GM23338 (cell line): ENCODE measurements around the gene SLC6A19. TPM values are rescaled to one million over a fixed set of nuclear protein-coding genes. Genes with fewer than 3 reads are reported as not detected.
A peak's percentile ranks its signal among the peaks of the same experiment; 100 is the strongest.

Experiments
- ATAC-seq: fragments of 200-7000 bp; cut with Tn5 transposase; 3 replicates; pipeline ENCODE4 v1.9.1; 2020
- DNase-seq: peaks from one replicate; pipeline ENCODE4 v3.0.0-alpha.2; 2015; ENCODE audit warnings: low spot score
- H2AFZ ChIP-seq: fragments of 200-600 bp; sonication (generic); 2 replicates; pipeline ENCODE4 v1.8.0; 2016; ENCODE audit warnings: antibody characterized with exemption, mild to moderate bottlenecking, moderate library complexity
- H3F3A ChIP-seq: fragments of 200-600 bp; sonication (generic); replicated peaks from 2 replicates; pipeline ENCODE4 v1.8.0; 2017; ENCODE audit warnings: antibody characterized with exemption, mixed run types, low read depth
- H3K27ac ChIP-seq: fragments of 200-600 bp; sonication (generic); 2 replicates; pipeline ENCODE4 v1.6.1; 2016; ENCODE audit warnings: low read depth
- H3K27me3 ChIP-seq: fragments of 200-600 bp; sonication (generic); 2 replicates; pipeline ENCODE4 v1.8.0; 2016; ENCODE audit warnings: mild to moderate bottlenecking, mixed run types, moderate library complexity; ENCODE audit not compliant: insufficient read depth
- H3K36me3 ChIP-seq: fragments of 200-600 bp; sonication (generic); 2 replicates; pipeline ENCODE4 v1.8.0; 2016; ENCODE audit warnings: mild to moderate bottlenecking; ENCODE audit not compliant: insufficient read depth
- H3K4me1 ChIP-seq: fragments of 200-600 bp; sonication (generic); 2 replicates; pipeline ENCODE4 v1.8.0; 2016; ENCODE audit warnings: mild to moderate bottlenecking, moderate library complexity; ENCODE audit not compliant: insufficient read depth
- H3K4me2 ChIP-seq: fragments of 200-600 bp; sonication (generic); 2 replicates; pipeline ENCODE4 v1.7.1; 2017; ENCODE audit warnings: mixed run types
- H3K4me3 ChIP-seq: fragments of 200-600 bp; sonication (generic); 2 replicates; pipeline ENCODE4 v1.6.1; 2016; ENCODE audit warnings: mixed run types
- H3K79me2 ChIP-seq: fragments of 200-600 bp; sonication (generic); replicated peaks from 2 replicates; pipeline ENCODE4 v1.8.0; 2017; ENCODE audit warnings: mild to moderate bottlenecking; ENCODE audit not compliant: insufficient read depth
- H3K9me2 ChIP-seq: fragments of 200-600 bp; sonication (generic); 2 replicates; pipeline ENCODE4 v1.8.0; 2017; ENCODE audit not compliant: insufficient read depth
- H4K20me1 ChIP-seq: fragments of 200-600 bp; sonication (generic); replicated peaks from 2 replicates; pipeline ENCODE4 v1.8.0; 2017; ENCODE audit warnings: mild to moderate bottlenecking; ENCODE audit not compliant: insufficient read depth
- H3K27ac Mint-ChIP-seq: 2 replicates; pipeline ENCODE4 v1.8.0; 2020; ENCODE audit warnings: inconsistent platforms, mild to moderate bottlenecking, moderate library complexity, mixed read lengths
- H3K27me3 Mint-ChIP-seq: 3 replicates; pipeline ENCODE4 v1.8.0; 2022; ENCODE audit warnings: low read depth, mild to moderate bottlenecking, moderate library complexity, mixed read lengths, inconsistent platforms; ENCODE audit not compliant: insufficient read depth, poor library complexity
- H3K36me3 Mint-ChIP-seq: 3 replicates; pipeline ENCODE4 v1.8.0; 2021; ENCODE audit warnings: low read depth, mild to moderate bottlenecking, inconsistent platforms, moderate library complexity, mixed read lengths
- H3K4me1 Mint-ChIP-seq: 3 replicates; pipeline ENCODE4 v1.8.0; 2020; ENCODE audit warnings: mild to moderate bottlenecking, inconsistent platforms, mixed read lengths
- H3K4me3 Mint-ChIP-seq: 3 replicates; pipeline ENCODE4 v1.8.0; 2021; ENCODE audit warnings: moderate library complexity, mild to moderate bottlenecking, inconsistent platforms, mixed read lengths
- H3K9me3 Mint-ChIP-seq: 3 replicates; pipeline ENCODE4 v1.8.0; 2020; ENCODE audit warnings: moderate library complexity, mild to moderate bottlenecking, inconsistent platforms, mixed read lengths
- CREB1 ChIP-seq: fragments of 250-450 bp; sonication (Bioruptor Pico); IDR thresholded peaks from 2 replicates; pipeline ENCODE4 v1.5.0; 2020; ENCODE audit warnings: low read depth, mild to moderate bottlenecking, moderate library complexity
- EZH2 ChIP-seq: fragments of 200-600 bp; sonication (generic); IDR thresholded peaks from one replicate; pipeline ENCODE4 v1.8.0; 2017; ENCODE audit warnings: antibody characterized with exemption, mild to moderate bottlenecking, low read depth; ENCODE audit not compliant: unreplicated experiment
- JUNB ChIP-seq: IDR thresholded peaks from one replicate; pipeline ENCODE4 v1.6.1; 2016; ENCODE audit warnings: antibody characterized with exemption; ENCODE audit not compliant: unreplicated experiment
- NANOG ChIP-seq: IDR thresholded peaks from 2 replicates; pipeline ENCODE4 v1.6.1; 2016; ENCODE audit warnings: antibody characterized with exemption, borderline replicate concordance
- STAT1 ChIP-seq: IDR thresholded peaks from one replicate; pipeline ENCODE4 v1.6.1; 2016; ENCODE audit warnings: antibody characterized with exemption; ENCODE audit not compliant: unreplicated experiment
- ZNF114 ChIP-seq: fragments of 250-450 bp; sonication (Bioruptor Pico); IDR thresholded peaks from 2 replicates; pipeline ENCODE4 v1.5.0; 2020; ENCODE audit warnings: mild to moderate bottlenecking, moderate library complexity
- ZNF331 ChIP-seq: fragments of 250-450 bp; sonication (Bioruptor Pico); IDR thresholded peaks from 2 replicates; pipeline ENCODE4 v1.5.0; 2020; ENCODE audit warnings: low read depth, mild to moderate bottlenecking, moderate library complexity
- polyA plus RNA-seq: library from polyadenylated mRNA; unstranded; fragments of >200 nt; fragmentation: Nextera tagmentation; extraction: Ambion mirVana; gene quantifications from 2 replicates; pipeline ENCODE4 v1.2.1, GENCODE V29; 2016
- total RNA-seq: library from RNA; depleted of rRNA; stranded (reverse); fragments of >200 nt; shearing (Covaris generic); gene quantifications from 2 replicates; pipeline ENCODE4 v1.2.3, GENCODE V29; 2014
- TF ChIP-seq, protein P1 (sequence below), 2 experiments: fragments of 200-600 bp in 1 of 2; sonication (generic) in 1 of 2; conservative IDR thresholded peaks; 2 replicates each; pipeline versions ENCODE4 v1.5.1 to v1.6.1; 2016 to 2017; ENCODE audit warnings: antibody characterized with exemption in 2 of 2, low read depth in 2 of 2, mild to moderate bottlenecking in 2 of 2, moderate library complexity in 1 of 2
- TF ChIP-seq, protein P2 (sequence below): fragments of 250-450 bp; sonication (Bioruptor Pico); IDR thresholded peaks from 2 replicates; pipeline ENCODE4 v1.5.0; 2020; ENCODE audit warnings: mild to moderate bottlenecking, moderate library complexity

Gene SLC6A19
- total and polyA plus RNA-seq, 2 experiments from 2014 or later: not detected

DNA sequence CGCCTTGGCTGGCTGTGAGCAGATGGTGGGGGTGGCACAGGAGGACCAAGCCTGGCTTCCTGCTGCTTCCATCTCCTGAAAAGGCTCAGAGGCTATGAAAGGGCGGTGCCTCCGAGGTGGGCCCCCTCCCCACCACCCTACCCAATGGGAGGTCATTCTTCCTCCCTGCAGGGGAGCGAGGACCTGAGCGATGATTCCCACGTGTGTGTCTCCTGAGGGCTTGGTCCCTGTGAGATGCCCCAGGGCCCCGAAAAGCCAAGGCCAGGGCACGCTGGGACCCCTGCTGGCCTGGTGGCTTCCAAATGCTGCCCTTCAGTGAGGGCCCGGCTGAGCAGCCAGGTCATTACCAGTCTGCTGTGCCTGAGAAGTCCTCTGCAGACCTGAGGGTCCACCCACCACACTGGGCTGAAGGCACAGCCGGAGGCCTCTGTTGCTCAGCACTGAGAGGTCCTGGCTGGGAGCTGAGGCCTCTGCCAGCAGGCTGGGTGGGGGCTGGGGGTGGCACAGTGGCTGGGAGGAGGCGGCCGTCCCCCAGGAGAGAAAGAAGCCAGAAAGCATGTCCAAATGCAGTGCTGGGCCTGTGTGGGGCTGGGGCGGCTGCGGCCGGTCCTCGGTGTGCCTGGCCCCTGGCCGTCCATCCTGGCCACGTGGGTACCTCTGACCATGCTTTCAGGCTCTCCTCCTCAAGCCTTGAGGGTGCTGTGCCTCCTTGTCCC is 14.0 kb upstream of the SLC6A19 start:
- Histone ChIP-seq H3K4me1 (no peaks in the 10 kb centered on the region), H4K20me1 (no peaks in the 10 kb centered on the region), H3K9me2 (no peaks in the 10 kb centered on the region), H3K4me2 (no peak overlapping the region), H2AFZ (no peak overlapping the region), H3K36me3 (no peaks in the 10 kb centered on the region), H3F3A (peaks cover 5% of the 10 kb centered on the region; the same call in 1 of the 2 replicates), H3K4me3 (no peak overlapping the region), H3K27me3 (no peaks in the 10 kb centered on the region), H3K27ac (no peak overlapping the region), H3K79me2 (no peaks in the 10 kb centered on the region)
- no peak for TF ChIP-seq ZNF331
- TF ChIP-seq NANOG: no peak
- TF ChIP-seq EZH2: no peak
- TF ChIP-seq ZNF114 (CRISPR knock-in tag): no peak
- no peak for TF ChIP-seq JUNB
- TF ChIP-seq CREB1: no peak
- H3K4me1 Mint-ChIP-seq: no peaks in the 10 kb centered on the region
- H3K4me3 Mint-ChIP-seq: no peak overlapping the region
- DNase-seq (no peak), ATAC-seq (peak; percentile 25)
- no peaks in the 10 kb centered on the region for H3K36me3 Mint-ChIP-seq
- H3K27me3 Mint-ChIP-seq: peaks cover 9% of the 10 kb centered on the region
- no peak overlapping the region for H3K27ac Mint-ChIP-seq
- no peaks in the 10 kb centered on the region for H3K9me3 Mint-ChIP-seq

DNA sequence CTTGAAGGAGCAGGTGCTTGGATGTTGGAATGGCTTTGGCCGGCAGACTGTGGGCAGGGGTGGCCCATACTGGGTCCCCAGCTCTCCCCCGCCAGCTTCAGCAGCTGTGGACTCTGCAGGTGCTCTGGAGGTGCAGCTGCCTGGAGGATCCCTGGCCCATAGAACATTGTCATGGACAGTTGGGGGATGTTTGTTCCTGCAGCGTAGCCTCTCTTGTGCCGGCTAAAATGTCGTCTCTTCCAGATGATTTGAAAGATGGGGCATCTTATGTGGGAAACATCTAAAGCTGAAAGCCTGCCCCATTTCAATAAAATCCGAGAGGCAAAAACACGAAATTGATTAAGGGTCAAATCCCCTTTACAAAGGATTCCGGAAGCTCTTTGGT is 13.5 kb upstream of the SLC6A19 start:
- no peaks in the 10 kb centered on the region for H3K4me1 ChIP-seq
- no peaks in the 10 kb centered on the region for H3K79me2 ChIP-seq
- Mint-ChIP-seq H3K4me3 (no peak overlapping the region), H3K27me3 (peaks cover 9% of the 10 kb centered on the region), H3K4me1 (no peaks in the 10 kb centered on the region), H3K36me3 (no peaks in the 10 kb centered on the region), H3K9me3 (no peaks in the 10 kb centered on the region), H3K27ac (no peak overlapping the region)
- ATAC-seq (no peak), DNase-seq (no peak)
- no peak overlapping the region for H3K27ac ChIP-seq
- peaks cover 5% of the 10 kb centered on the region; the same call in 1 of the 2 replicates for H3F3A ChIP-seq
- TF ChIP-seq NANOG (no peak), ZNF114 (CRISPR knock-in tag) (no peak), ZNF331 (no peak)
- TF ChIP-seq, protein P1, sequence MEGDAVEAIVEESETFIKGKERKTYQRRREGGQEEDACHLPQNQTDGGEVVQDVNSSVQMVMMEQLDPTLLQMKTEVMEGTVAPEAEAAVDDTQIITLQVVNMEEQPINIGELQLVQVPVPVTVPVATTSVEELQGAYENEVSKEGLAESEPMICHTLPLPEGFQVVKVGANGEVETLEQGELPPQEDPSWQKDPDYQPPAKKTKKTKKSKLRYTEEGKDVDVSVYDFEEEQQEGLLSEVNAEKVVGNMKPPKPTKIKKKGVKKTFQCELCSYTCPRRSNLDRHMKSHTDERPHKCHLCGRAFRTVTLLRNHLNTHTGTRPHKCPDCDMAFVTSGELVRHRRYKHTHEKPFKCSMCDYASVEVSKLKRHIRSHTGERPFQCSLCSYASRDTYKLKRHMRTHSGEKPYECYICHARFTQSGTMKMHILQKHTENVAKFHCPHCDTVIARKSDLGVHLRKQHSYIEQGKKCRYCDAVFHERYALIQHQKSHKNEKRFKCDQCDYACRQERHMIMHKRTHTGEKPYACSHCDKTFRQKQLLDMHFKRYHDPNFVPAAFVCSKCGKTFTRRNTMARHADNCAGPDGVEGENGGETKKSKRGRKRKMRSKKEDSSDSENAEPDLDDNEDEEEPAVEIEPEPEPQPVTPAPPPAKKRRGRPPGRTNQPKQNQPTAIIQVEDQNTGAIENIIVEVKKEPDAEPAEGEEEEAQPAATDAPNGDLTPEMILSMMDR (conservative IDR thresholded peaks at IDR 0.05; ENCODE audit: low read depth in 2 of 2): no peak
- H2AFZ ChIP-seq: no peak overlapping the region
- H3K27me3 ChIP-seq: no peaks in the 10 kb centered on the region
- H3K36me3 ChIP-seq: no peaks in the 10 kb centered on the region
- no peaks in the 10 kb centered on the region for H3K9me2 ChIP-seq
- H4K20me1 ChIP-seq: no peaks in the 10 kb centered on the region
- no peak overlapping the region for H3K4me3 ChIP-seq
- H3K4me2 ChIP-seq: no peak overlapping the region

DNA sequence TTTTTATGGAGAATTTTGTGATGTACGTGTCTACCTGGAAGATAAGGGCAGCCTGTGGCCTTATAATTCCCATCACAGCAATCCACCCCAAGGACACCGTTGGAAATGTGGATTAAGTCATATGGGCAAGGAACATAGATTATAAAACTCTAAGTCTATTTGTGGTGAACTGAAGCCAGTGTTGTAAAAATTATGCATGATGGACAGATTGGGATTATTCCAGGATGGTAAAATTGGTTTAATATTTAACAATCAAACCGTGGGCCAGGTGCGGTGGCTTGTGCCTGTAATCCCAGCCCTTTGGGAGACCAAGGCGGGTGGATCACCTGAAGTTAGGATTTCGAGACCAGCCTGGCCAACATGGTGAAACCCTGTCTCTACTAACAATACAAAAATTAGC is 12.9 kb upstream of the SLC6A19 start:
- peaks cover 10% of the 10 kb centered on the region for H3K27me3 Mint-ChIP-seq
- H3K4me3 ChIP-seq: no peak overlapping the region
- H3K4me2 ChIP-seq: no peak overlapping the region
- peaks cover 5% of the 10 kb centered on the region; the same call in 1 of the 2 replicates for H3F3A ChIP-seq
- H3K9me2 ChIP-seq: no peaks in the 10 kb centered on the region
- no peak overlapping the region for H3K27ac ChIP-seq
- H2AFZ ChIP-seq: no peak overlapping the region
- no peaks in the 10 kb centered on the region for H3K4me1 Mint-ChIP-seq
- H3K9me3 Mint-ChIP-seq: no peaks in the 10 kb centered on the region
- ATAC-seq (no peak), DNase-seq (no peak)
- H3K36me3 Mint-ChIP-seq: no peaks in the 10 kb centered on the region
- no peaks in the 10 kb centered on the region for H3K36me3 ChIP-seq
- no peaks in the 10 kb centered on the region for H3K27me3 ChIP-seq
- H4K20me1 ChIP-seq: no peaks in the 10 kb centered on the region
- H3K4me1 ChIP-seq: no peaks in the 10 kb centered on the region
- no peaks in the 10 kb centered on the region for H3K79me2 ChIP-seq
- H3K4me3 Mint-ChIP-seq: no peak overlapping the region
- no peak overlapping the region for H3K27ac Mint-ChIP-seq
- TF ChIP-seq STAT1: no peak
- TF ChIP-seq, protein P2, sequence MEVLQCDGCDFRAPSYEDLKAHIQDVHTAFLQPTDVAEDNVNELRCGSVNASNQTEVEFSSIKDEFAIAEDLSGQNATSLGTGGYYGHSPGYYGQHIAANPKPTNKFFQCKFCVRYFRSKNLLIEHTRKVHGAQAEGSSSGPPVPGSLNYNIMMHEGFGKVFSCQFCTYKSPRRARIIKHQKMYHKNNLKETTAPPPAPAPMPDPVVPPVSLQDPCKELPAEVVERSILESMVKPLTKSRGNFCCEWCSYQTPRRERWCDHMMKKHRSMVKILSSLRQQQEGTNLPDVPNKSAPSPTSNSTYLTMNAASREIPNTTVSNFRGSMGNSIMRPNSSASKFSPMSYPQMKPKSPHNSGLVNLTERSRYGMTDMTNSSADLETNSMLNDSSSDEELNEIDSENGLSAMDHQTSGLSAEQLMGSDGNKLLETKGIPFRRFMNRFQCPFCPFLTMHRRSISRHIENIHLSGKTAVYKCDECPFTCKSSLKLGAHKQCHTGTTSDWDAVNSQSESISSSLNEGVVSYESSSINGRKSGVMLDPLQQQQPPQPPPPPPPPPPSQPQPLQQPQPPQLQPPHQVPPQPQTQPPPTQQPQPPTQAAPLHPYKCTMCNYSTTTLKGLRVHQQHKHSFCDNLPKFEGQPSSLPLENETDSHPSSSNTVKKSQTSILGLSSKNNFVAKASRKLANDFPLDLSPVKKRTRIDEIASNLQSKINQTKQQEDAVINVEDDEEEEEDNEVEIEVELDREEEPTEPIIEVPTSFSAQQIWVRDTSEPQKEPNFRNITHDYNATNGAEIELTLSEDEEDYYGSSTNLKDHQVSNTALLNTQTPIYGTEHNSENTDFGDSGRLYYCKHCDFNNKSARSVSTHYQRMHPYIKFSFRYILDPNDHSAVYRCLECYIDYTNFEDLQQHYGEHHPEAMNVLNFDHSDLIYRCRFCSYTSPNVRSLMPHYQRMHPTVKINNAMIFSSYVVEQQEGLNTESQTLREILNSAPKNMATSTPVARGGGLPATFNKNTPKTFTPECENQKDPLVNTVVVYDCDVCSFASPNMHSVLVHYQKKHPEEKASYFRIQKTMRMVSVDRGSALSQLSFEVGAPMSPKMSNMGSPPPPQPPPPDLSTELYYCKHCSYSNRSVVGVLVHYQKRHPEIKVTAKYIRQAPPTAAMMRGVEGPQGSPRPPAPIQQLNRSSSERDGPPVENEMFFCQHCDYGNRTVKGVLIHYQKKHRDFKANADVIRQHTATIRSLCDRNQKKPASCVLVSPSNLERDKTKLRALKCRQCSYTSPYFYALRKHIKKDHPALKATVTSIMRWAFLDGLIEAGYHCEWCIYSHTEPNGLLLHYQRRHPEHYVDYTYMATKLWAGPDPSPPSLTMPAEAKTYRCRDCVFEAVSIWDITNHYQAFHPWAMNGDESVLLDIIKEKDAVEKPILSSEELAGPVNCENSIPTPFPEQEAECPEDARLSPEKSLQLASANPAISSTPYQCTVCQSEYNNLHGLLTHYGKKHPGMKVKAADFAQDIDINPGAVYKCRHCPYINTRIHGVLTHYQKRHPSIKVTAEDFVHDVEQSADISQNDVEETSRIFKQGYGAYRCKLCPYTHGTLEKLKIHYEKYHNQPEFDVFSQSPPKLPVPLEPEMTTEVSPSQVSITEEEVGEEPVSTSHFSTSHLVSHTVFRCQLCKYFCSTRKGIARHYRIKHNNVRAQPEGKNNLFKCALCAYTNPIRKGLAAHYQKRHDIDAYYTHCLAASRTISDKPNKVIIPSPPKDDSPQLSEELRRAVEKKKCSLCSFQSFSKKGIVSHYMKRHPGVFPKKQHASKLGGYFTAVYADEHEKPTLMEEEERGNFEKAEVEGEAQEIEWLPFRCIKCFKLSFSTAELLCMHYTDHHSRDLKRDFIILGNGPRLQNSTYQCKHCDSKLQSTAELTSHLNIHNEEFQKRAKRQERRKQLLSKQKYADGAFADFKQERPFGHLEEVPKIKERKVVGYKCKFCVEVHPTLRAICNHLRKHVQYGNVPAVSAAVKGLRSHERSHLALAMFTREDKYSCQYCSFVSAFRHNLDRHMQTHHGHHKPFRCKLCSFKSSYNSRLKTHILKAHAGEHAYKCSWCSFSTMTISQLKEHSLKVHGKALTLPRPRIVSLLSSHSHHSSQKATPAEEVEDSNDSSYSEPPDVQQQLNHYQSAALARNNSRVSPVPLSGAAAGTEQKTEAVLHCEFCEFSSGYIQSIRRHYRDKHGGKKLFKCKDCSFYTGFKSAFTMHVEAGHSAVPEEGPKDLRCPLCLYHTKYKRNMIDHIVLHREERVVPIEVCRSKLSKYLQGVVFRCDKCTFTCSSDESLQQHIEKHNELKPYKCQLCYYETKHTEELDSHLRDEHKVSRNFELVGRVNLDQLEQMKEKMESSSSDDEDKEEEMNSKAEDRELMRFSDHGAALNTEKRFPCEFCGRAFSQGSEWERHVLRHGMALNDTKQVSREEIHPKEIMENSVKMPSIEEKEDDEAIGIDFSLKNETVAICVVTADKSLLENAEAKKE: no peak
